HepG2 (cell line): ENCODE results near the gene HECTD2.
"Not testable (repeated sequence)": the region's sequence is repeated elsewhere in the genome, so short reads cannot be mapped to it uniquely, and the experiment has no call there.

Experiments used
- ATM ChIP-seq: fragments of 450-650 bp; IDR thresholded peaks from 2 replicates; pipeline ENCODE4 v1.7.1; 2017; ENCODE audit warnings: mild to moderate bottlenecking, borderline replicate concordance
- HNRNPUL1 ChIP-seq: fragments of 200-400 bp; formaldehyde crosslinking; IDR thresholded peaks from 2 replicates; pipeline ENCODE4 v1.6.1; 2017; ENCODE audit warnings: low read depth, mild to moderate bottlenecking, low read length, moderate library complexity
- ZNF382 ChIP-seq: sonication (generic); formaldehyde crosslinking; IDR thresholded peaks from 2 replicates; pipeline ENCODE4 v1.5.0; 2020; ENCODE audit warnings: missing genetic modification reagents, mild to moderate bottlenecking, borderline replicate concordance
- ZNF547 ChIP-seq: sonication (generic); formaldehyde crosslinking; IDR thresholded peaks from 2 replicates; pipeline ENCODE4 v1.5.1; 2020; ENCODE audit warnings: mild to moderate bottlenecking, missing genetic modification reagents
- ZNF879 ChIP-seq: sonication (generic); formaldehyde crosslinking; IDR thresholded peaks from 2 replicates; pipeline ENCODE4 v1.8.1; 2023; ENCODE audit warnings: missing genetic modification reagents

DNA sequence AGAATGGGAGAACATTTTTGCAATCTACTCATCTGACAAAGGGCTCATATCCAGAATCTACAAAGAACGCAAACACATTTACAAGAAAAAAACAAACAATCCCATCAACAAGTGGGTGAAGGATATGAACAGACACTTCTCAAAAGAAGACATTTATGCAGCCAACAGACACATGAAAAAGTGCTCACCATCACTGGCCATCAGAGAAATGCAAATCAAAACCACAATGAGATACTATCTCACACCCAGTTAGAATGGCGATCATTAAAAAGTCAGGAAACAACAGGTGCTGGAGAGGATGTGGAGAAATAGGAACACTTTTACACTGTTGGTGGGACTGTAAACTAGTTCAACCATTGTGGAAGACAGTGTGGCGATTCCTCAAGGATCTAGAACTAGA lies 44.6 kb upstream of the HECTD2 start:
- not testable (repeated sequence) for TF ChIP-seq ZNF547 (CRISPR knock-in tag); ZNF879 (CRISPR knock-in tag); ATM; HNRNPUL1; ZNF382 (CRISPR knock-in tag)
